ENCODE measurements around the gene ZRANB1.

The ZRANB1 gene

DNA sequence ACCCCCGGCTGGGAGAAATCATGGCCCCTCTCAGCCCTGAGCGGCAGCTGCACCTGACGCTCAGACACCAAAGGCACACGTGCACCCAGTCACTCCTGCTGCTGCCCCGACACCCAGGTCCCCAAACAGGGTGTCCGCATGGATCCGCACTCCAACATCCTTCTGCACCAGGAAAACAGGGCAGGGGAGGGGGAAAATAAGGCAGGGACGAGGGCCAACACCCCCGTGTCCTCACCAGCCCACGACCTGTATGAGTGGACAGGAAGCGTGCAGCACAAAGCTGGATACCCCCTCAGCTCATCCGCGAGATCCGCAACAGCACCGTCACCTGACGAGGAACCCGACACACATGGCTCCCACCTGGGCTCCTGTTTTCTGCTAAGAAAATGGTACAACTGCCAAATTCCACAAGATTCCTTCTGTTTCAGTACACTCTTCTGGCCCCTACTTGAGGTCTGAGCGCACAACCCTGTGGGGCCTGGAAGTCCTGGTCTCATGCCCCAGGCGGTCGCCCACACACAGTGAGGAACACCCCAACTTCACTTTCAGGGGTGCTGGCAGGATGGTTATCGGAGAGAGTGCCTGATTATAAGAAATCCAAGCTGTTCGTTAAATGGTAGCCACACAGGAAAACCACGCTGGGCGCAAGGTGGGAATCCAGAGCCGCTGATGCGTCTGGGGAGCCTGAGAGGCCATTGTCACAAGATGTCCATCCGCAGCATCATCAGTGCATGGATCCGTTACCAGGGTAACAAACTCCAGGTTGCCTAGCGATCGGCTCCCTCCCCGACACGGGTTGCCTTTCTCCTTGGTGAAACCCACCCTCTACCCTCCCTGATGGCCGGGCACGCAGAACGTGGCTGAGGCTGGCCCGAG lies 63.6 kb downstream of the ZRANB1 start:
- Histone ChIP-seq H4K20me1 (ENCODE audit: low read depth, low read length) (no peaks in the 10 kb centered on the region), H3K4me2 (ENCODE audit: low read depth, low read length, poor library complexity, severe bottlenecking) (no peak overlapping the region), H3K9me3 (ENCODE audit: insufficient read depth, low read length) (no peaks in the 10 kb centered on the region), H3K9me2 (replicated peaks; ENCODE audit: insufficient read depth, low read length) (no peaks in the 10 kb centered on the region), H3K27me3 (ENCODE audit: low read length) (no peaks in the 10 kb centered on the region), H3K27ac (ENCODE audit: low read depth, low read length) (no peak overlapping the region), H3F3A (ENCODE audit: insufficient read depth) (no peaks in the 10 kb centered on the region), H3K4me3 (ENCODE audit: insufficient read depth, low read length, poor library complexity, severe bottlenecking) (no peak overlapping the region), H3K36me3 (ENCODE audit: low read length) (no peaks in the 10 kb centered on the region), H3K79me2 (ENCODE audit: insufficient read depth, low read length) (no peaks in the 10 kb centered on the region), H3K9ac (ENCODE audit: low read length) (no peak overlapping the region), H2AFZ (ENCODE audit: low read depth, low read length, severe bottlenecking) (no peak overlapping the region)
- no peak for TF ChIP-seq EZH2phosphoT487 (conservative IDR thresholded peaks at IDR 0.05; ENCODE audit: low read length)

DNA sequence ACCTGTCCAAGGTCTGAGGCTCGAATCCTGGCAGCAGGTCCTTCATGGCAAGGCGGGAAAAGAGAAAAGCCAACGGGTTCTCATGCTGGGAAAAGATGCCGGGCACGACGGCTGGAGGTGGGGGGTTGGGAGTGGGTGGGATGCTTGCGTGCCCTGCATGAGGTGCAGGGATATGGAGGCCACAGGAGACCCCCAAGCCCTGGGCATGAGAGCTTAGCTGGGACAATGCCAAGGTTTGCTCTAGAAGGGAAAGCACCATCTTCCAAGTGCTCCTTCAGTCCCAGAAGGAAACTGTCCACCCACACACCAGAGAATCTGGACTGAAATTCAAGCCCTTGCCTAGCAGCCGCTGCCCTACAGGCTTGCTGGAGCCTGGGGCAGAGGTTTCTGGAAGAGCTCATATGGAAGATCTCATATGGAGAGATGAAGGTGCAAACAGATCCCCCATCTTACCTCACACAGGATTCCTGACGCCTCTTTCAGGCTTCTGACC lies 64.3 kb downstream of the ZRANB1 start:
- Histone ChIP-seq H3K79me2 (ENCODE audit: insufficient read depth, low read length) (no peaks in the 10 kb centered on the region), H3K9me2 (replicated peaks; ENCODE audit: insufficient read depth, low read length) (no peaks in the 10 kb centered on the region), H3K27ac (ENCODE audit: low read depth, low read length) (no peak overlapping the region), H4K20me1 (ENCODE audit: low read depth, low read length) (no peaks in the 10 kb centered on the region), H3K9ac (ENCODE audit: low read length) (no peak overlapping the region), H3K4me2 (ENCODE audit: low read depth, low read length, poor library complexity, severe bottlenecking) (no peak overlapping the region), H3K36me3 (ENCODE audit: low read length) (no peaks in the 10 kb centered on the region), H3K4me3 (ENCODE audit: insufficient read depth, low read length, poor library complexity, severe bottlenecking) (no peak overlapping the region), H3K9me3 (ENCODE audit: insufficient read depth, low read length) (no peaks in the 10 kb centered on the region), H2AFZ (ENCODE audit: low read depth, low read length, severe bottlenecking) (no peak overlapping the region), H3F3A (ENCODE audit: insufficient read depth) (no peaks in the 10 kb centered on the region), H3K27me3 (ENCODE audit: low read length) (no peaks in the 10 kb centered on the region)
- TF ChIP-seq EZH2phosphoT487 (conservative IDR thresholded peaks at IDR 0.05; ENCODE audit: low read length) = no peak
- TF ChIP-seq, protein P1, sequence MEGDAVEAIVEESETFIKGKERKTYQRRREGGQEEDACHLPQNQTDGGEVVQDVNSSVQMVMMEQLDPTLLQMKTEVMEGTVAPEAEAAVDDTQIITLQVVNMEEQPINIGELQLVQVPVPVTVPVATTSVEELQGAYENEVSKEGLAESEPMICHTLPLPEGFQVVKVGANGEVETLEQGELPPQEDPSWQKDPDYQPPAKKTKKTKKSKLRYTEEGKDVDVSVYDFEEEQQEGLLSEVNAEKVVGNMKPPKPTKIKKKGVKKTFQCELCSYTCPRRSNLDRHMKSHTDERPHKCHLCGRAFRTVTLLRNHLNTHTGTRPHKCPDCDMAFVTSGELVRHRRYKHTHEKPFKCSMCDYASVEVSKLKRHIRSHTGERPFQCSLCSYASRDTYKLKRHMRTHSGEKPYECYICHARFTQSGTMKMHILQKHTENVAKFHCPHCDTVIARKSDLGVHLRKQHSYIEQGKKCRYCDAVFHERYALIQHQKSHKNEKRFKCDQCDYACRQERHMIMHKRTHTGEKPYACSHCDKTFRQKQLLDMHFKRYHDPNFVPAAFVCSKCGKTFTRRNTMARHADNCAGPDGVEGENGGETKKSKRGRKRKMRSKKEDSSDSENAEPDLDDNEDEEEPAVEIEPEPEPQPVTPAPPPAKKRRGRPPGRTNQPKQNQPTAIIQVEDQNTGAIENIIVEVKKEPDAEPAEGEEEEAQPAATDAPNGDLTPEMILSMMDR (IDR thresholded peaks at IDR 0.05; ENCODE audit: insufficient read depth, low read length, poor library complexity, severe bottlenecking) = no peak

DNA sequence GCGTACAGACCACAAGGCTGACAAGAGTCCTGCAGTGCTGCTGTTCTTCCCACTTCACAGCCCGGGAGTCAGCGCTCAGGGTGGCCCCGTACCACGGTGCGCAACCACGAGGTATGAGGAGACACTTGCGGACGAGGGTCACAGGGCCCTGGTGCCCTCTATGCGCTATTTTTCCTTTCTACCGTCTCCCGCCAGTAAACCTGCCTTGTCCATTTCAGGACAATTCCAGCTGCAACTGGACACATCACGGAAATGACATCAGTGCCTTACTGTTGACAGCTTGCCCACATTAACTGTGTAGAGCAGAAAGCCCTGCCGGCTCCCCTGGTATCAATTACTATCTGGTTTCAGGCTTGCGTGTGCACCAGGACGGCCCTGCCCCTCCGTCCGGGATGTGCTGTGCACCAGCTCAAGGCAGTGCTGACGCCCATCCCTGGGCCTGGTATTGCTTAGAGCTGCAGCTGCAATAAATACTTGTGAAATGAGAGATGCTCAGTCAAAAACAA lies 65.1 kb downstream of the ZRANB1 start:
- H3K4me3 ChIP-seq (ENCODE audit: insufficient read depth, low read length, poor library complexity, severe bottlenecking) = no peak overlapping the region
- no peaks in the 10 kb centered on the region for H3K27me3 ChIP-seq (ENCODE audit: low read length)
- no peaks in the 10 kb centered on the region for H3K9me2 ChIP-seq (replicated peaks; ENCODE audit: insufficient read depth, low read length)
- no peak overlapping the region for H3K9ac ChIP-seq (ENCODE audit: low read length)
- no peaks in the 10 kb centered on the region for H3F3A ChIP-seq (ENCODE audit: insufficient read depth)
- H3K9me3 ChIP-seq (ENCODE audit: insufficient read depth, low read length) = no peaks in the 10 kb centered on the region
- no peak overlapping the region for H3K4me2 ChIP-seq (ENCODE audit: low read depth, low read length, poor library complexity, severe bottlenecking)
- H3K36me3 ChIP-seq (ENCODE audit: low read length) = no peaks in the 10 kb centered on the region
- no peak for TF ChIP-seq EZH2phosphoT487 (conservative IDR thresholded peaks at IDR 0.05; ENCODE audit: low read length)
- TF ChIP-seq, protein P1 (IDR thresholded peaks at IDR 0.05; ENCODE audit: insufficient read depth, low read length, poor library complexity, severe bottlenecking) = no peak
- no peak overlapping the region for H2AFZ ChIP-seq (ENCODE audit: low read depth, low read length, severe bottlenecking)
- no peaks in the 10 kb centered on the region for H3K79me2 ChIP-seq (ENCODE audit: insufficient read depth, low read length)
- no peaks in the 10 kb centered on the region for H4K20me1 ChIP-seq (ENCODE audit: low read depth, low read length)
- no peak overlapping the region for H3K27ac ChIP-seq (ENCODE audit: low read depth, low read length)

DNA sequence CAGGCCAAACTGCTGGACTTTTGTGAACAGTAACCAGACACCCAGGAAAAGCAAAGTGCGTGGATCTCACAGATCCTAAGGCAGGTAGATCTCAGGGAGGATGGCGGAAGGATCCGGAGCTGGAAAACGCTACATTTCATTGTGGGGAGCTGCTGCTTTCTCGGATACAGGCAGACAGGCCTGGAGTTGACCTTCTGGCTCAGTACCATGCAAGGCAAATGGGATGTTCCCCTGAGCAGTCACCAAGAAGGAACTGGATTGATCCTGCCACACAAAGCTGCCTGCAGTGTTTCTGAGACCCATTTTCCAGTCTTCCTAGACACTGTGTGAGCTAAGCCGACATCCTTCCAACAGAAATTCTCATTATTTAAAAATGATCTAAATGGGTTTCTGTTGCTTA lies 65.5 kb downstream of the ZRANB1 start:
- Histone ChIP-seq H3K9me2 (replicated peaks; ENCODE audit: insufficient read depth, low read length) (no peaks in the 10 kb centered on the region), H3K27ac (ENCODE audit: low read depth, low read length) (no peak overlapping the region), H3K4me3 (ENCODE audit: insufficient read depth, low read length, poor library complexity, severe bottlenecking) (no peak overlapping the region), H4K20me1 (ENCODE audit: low read depth, low read length) (no peaks in the 10 kb centered on the region), H3K9me3 (ENCODE audit: insufficient read depth, low read length) (no peaks in the 10 kb centered on the region), H3K79me2 (ENCODE audit: insufficient read depth, low read length) (no peaks in the 10 kb centered on the region), H3F3A (ENCODE audit: insufficient read depth) (no peaks in the 10 kb centered on the region), H3K4me2 (ENCODE audit: low read depth, low read length, poor library complexity, severe bottlenecking) (no peak overlapping the region), H3K9ac (ENCODE audit: low read length) (no peak overlapping the region), H3K36me3 (ENCODE audit: low read length) (no peaks in the 10 kb centered on the region), H2AFZ (ENCODE audit: low read depth, low read length, severe bottlenecking) (no peak overlapping the region), H3K27me3 (ENCODE audit: low read length) (no peaks in the 10 kb centered on the region)
- TF ChIP-seq, protein P1 (IDR thresholded peaks at IDR 0.05; ENCODE audit: insufficient read depth, low read length, poor library complexity, severe bottlenecking) = no peak
- TF ChIP-seq EZH2phosphoT487 (conservative IDR thresholded peaks at IDR 0.05; ENCODE audit: low read length) = no peak

Data from SU-DHL-6 (cell line).